ENCODE results near the gene TTC34.
"Not testable (repeated sequence)": the region's sequence is repeated elsewhere in the genome, so short reads cannot be mapped to it uniquely, and the experiment has no call there.

Gene TTC34

DNA sequence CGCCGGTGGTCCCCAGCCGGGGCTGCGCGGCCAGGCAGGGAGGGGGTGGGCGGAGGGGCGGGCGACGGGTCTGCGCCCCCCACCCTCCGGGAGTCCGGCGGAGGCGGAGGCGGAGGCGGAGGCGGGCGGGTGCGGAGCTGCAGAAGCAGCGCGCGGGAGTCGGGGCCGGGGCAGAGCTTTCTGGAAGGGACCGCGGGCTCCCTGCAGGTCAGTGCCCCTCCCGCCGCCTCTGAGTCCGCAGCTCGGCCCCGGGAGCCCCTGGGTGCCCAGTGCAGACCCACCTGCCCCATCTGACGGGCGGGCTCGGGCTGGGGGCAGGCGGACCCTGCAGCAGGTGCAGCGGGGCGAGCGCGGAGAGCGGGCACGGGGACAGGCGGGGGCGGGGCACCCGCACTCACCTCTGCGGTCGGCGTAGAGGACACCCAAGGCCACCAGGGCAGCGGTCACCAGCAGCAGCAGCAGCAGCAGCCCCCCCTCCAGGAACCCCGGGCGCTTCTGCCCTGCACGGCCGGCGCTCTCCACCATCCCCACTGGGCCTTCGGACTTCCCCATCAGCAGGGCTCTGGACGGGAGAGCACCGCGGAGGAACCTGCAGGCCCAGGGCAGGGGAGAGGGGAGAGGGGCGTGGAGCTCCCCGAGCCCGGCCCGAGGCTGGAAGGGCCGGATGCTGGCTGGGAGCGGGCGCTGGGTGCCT, 172.4 kb downstream of the TTC34 start:
- Histone ChIP-seq H3K79me2 (ENCODE audit: control insufficient read depth, insufficient read depth, low read length, unreplicated experiment) (no peaks in the 10 kb centered on the region), H3K4me3 (ENCODE audit: low read depth, low read length) (no peak overlapping the region), H3K36me3 (ENCODE audit: insufficient read depth, low read length) (no peaks in the 10 kb centered on the region), H3K4me1 (ENCODE audit: control insufficient read depth, insufficient read depth, low read length, unreplicated experiment) (no peaks in the 10 kb centered on the region), H2AFZ (ENCODE audit: low read length, unreplicated experiment) (no peak overlapping the region), H3K27ac (ENCODE audit: low read depth, low read length) (no peak overlapping the region), H3K27me3 (ENCODE audit: insufficient read depth, low read length) (peaks cover 60% of the 10 kb centered on the region)

DNA sequence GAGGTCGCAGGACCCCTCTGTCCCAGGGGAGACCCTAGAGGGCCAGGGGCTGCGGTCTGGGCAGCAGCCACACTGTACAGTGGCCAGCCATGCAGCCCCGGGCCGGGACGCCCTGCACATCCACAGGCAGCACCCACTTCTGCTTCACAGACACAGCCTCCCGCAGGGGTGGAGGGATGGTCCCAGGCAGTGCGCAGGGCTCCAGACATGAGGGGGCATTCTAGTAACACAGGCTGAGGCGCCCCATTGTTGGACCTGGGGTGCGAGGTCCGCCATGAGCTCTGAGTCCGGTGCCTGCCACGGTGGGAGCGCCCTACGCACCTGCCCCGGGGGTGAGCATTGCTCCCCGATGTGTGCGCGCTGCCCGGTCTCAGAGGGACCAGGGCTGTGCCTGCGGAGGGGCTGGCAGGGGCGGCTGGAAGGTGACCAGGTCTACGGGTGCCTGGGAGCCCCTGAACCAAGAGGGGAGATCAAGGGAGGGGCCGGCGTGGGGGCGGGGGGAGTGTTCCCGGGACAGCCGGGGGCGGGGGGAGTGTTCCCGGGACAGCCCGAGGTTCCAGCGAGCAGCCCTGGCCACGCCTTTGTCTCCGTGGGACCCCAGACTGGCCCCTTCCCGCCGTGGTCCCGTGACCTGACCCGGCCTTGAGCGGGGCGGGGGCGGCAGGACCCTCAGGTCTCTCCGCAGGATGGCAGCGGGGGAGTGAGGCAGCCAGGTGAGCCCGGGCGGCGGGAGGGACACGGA, 173.1 kb downstream of the TTC34 start:
- Histone ChIP-seq H3K36me3 (ENCODE audit: insufficient read depth, low read length) (no peaks in the 10 kb centered on the region), H3K79me2 (ENCODE audit: control insufficient read depth, insufficient read depth, low read length, unreplicated experiment) (no peaks in the 10 kb centered on the region), H3K27ac (ENCODE audit: low read depth, low read length) (no peak overlapping the region), H2AFZ (ENCODE audit: low read length, unreplicated experiment) (no peak overlapping the region), H3K4me3 (ENCODE audit: low read depth, low read length) (no peak overlapping the region), H3K27me3 (ENCODE audit: insufficient read depth, low read length) (peaks cover 64% of the 10 kb centered on the region), H3K4me1 (ENCODE audit: control insufficient read depth, insufficient read depth, low read length, unreplicated experiment) (no peaks in the 10 kb centered on the region)

DNA sequence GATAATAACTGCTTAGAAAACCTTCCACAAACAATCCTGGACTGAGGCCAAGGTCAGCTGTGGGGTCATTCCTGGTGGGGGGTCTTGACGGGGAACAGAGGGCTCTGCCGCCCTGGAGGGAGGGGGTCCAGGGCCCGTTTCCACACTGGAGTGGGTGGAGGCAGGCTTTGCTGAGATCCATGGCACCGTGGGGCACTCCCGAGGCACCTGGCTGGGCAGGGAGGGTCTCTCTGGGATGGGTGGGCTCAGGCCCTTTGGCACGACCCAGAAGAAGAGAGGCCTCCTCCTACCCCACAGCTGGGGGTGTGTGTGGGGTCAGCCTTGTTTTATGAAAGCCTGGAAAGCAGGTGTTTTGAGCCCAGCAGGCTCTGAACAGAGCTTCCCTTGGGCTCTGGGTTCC, 173.7 kb downstream of the TTC34 start:
- Histone ChIP-seq H3K27ac (ENCODE audit: low read depth, low read length) (no peak overlapping the region), H3K79me2 (ENCODE audit: control insufficient read depth, insufficient read depth, low read length, unreplicated experiment) (no peaks in the 10 kb centered on the region), H3K36me3 (ENCODE audit: insufficient read depth, low read length) (no peaks in the 10 kb centered on the region), H3K4me1 (ENCODE audit: control insufficient read depth, insufficient read depth, low read length, unreplicated experiment) (no peaks in the 10 kb centered on the region), H3K4me3 (ENCODE audit: low read depth, low read length) (no peak overlapping the region), H2AFZ (ENCODE audit: low read length, unreplicated experiment) (no peak overlapping the region), H3K27me3 (ENCODE audit: insufficient read depth, low read length) (peaks cover 62% of the 10 kb centered on the region)

DNA sequence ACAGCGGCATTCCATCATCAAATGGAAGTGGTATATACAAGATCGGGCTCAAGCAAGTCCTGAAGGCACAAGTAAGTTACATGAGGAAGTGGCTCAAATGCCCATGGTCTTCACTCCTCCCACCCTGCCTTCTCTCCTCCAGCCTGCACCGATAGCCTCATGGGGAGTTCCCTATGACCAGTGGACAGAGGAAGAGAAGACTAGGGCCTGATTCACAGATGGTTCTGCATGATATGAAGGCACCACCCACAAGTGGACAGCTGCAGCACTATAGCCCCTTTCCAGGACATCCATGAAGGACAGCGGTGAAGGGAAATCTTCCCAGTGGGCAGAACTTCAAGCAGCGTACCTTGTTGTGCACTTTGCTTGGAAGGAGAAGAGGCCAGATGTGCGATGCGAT, 175.7 kb downstream of the TTC34 start:
- H3K27ac ChIP-seq (ENCODE audit: low read depth, low read length); H3K4me3 ChIP-seq (ENCODE audit: low read depth, low read length); H3K36me3 ChIP-seq (ENCODE audit: insufficient read depth, low read length); H3K79me2 ChIP-seq (ENCODE audit: control insufficient read depth, insufficient read depth, low read length, unreplicated experiment); H3K4me1 ChIP-seq (ENCODE audit: control insufficient read depth, insufficient read depth, low read length, unreplicated experiment); H2AFZ ChIP-seq (ENCODE audit: low read length, unreplicated experiment): not testable (repeated sequence)
- H3K27me3 ChIP-seq (ENCODE audit: insufficient read depth, low read length) = peaks cover 79% of the 10 kb centered on the region

DNA sequence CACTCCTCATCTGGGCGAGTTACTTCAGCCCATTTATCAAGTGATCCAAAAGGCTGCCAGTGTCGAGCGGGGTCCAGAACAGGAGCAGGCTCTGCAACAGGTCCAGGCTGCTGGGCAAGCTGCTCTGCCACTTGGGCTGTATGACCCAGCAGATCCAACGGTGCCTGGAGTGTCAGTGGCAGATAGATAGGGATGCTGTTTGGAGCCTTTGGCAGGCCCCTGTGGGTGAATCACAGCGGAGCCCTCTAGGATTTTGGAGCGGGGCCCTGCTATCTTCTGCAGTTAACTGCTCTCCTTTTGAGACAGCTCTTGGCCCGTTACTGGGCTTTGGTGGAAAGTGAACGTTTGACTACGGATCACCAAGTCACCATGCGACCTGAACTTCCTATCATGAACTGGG, 176.2 kb downstream of the TTC34 start:
- H3K27me3 ChIP-seq (ENCODE audit: insufficient read depth, low read length) = peaks cover 84% of the 10 kb centered on the region
- no peak overlapping the region for H3K4me3 ChIP-seq (ENCODE audit: low read depth, low read length)
- H3K4me1 ChIP-seq (ENCODE audit: control insufficient read depth, insufficient read depth, low read length, unreplicated experiment) = no peaks in the 10 kb centered on the region
- H3K79me2 ChIP-seq (ENCODE audit: control insufficient read depth, insufficient read depth, low read length, unreplicated experiment) = no peaks in the 10 kb centered on the region
- no peak overlapping the region for H3K27ac ChIP-seq (ENCODE audit: low read depth, low read length)
- no peak overlapping the region for H2AFZ ChIP-seq (ENCODE audit: low read length, unreplicated experiment)
- H3K36me3 ChIP-seq (ENCODE audit: insufficient read depth, low read length) = no peaks in the 10 kb centered on the region

DNA sequence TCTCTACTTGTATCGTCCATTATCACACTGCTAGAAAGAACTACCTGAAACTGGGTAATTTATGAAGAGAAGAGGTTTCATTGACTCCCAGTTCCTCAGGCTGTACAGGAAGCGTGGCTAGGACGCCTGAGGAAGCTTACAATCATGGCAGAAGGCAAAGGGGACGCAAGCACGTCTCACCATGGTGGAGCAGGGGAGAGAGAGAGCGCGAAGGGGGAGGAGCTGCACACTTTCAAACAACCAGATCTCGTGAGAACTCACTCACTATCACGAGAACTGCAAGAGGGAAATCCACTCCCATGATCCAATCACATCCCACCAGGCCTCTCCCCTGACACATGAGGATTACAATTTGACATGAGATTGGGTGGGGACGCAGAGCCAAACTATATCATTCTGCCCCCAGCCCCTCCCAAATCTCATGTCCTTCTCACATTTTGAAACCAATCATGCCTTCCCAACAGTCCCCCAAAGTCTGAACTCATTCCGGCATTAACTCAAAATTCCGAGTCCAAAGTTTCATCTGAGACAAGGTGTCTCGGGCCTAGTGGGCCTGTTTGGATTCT, 176.7 kb downstream of the TTC34 start:
- Histone ChIP-seq H2AFZ (ENCODE audit: low read length, unreplicated experiment) (no peak overlapping the region), H3K27me3 (ENCODE audit: insufficient read depth, low read length) (peaks cover 86% of the 10 kb centered on the region), H3K79me2 (ENCODE audit: control insufficient read depth, insufficient read depth, low read length, unreplicated experiment) (no peaks in the 10 kb centered on the region), H3K4me1 (ENCODE audit: control insufficient read depth, insufficient read depth, low read length, unreplicated experiment) (no peaks in the 10 kb centered on the region), H3K36me3 (ENCODE audit: insufficient read depth, low read length) (no peaks in the 10 kb centered on the region), H3K4me3 (ENCODE audit: low read depth, low read length) (no peak overlapping the region), H3K27ac (ENCODE audit: low read depth, low read length) (no peak overlapping the region)

DNA sequence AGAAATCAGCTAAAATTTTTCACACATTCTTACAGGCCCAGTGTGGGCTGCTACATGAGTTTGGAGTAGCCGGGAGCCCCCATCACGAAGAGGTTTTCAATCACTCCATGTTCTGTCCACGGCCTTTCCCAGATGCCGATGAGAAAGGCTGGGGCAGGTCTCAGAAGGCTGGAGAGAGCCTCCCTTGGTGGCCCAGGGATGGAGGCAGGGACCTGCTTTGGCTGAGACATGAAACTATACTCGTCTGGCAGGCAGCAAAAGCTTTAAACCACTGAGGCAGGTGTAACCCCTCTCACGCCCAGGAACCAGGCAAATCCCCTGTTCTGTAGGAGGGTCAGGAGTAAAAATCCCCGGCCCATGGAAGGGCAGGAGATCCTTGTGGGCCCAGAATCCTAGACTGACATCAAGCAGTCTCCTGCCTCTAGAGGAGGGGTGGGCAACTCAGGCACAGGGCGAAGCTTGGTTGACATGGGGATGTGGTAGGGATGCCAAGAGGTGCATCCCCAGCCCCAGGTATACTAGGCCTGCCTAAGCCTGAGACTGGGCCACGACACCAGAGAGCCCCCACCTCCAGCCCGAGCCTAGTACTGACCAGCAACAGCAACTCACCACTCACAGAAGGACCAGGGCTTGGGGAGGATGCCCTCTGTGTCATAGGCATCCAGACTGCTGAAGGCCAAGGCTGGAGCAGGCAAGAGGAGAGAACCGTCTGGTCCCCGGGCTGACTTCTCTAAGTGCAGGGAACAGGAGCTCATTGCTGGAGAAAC, 177.7 kb downstream of the TTC34 start:
- Histone ChIP-seq H2AFZ (ENCODE audit: low read length, unreplicated experiment) (no peak overlapping the region), H3K27me3 (ENCODE audit: insufficient read depth, low read length) (peaks cover 84% of the 10 kb centered on the region), H3K27ac (ENCODE audit: low read depth, low read length) (no peak overlapping the region), H3K79me2 (ENCODE audit: control insufficient read depth, insufficient read depth, low read length, unreplicated experiment) (no peaks in the 10 kb centered on the region), H3K4me1 (ENCODE audit: control insufficient read depth, insufficient read depth, low read length, unreplicated experiment) (no peaks in the 10 kb centered on the region), H3K36me3 (ENCODE audit: insufficient read depth, low read length) (no peaks in the 10 kb centered on the region), H3K4me3 (ENCODE audit: low read depth, low read length) (no peak overlapping the region)

DNA sequence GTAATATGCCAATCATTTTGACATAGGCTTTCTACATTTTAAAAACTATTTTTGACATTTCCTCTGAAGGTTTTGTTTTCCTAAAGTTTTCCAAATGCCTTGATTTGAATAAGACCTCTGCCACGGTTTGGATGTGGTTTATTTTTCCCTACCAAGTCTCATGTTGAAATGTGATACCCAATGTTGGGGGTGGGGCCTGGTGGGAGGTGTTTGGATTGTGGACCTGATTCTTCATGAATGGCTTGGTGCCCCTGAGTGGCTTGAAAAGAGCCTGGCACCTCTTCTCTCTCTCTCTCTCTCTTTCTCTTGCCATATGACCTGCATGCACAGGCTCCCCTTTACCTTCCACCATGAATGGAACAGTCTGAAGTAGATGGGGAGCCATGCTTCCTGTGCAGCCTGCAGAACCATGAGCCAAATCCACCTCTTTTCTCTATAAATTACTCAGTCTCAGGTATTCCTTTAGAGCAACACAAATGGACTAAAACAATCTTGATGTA, 183.5 kb downstream of the TTC34 start:
- H3K36me3 ChIP-seq (ENCODE audit: insufficient read depth, low read length) = no peaks in the 10 kb centered on the region
- H3K4me1 ChIP-seq (ENCODE audit: control insufficient read depth, insufficient read depth, low read length, unreplicated experiment) = no peaks in the 10 kb centered on the region
- H2AFZ ChIP-seq (ENCODE audit: low read length, unreplicated experiment) = no peak overlapping the region
- no peak overlapping the region for H3K27ac ChIP-seq (ENCODE audit: low read depth, low read length)
- no peaks in the 10 kb centered on the region for H3K79me2 ChIP-seq (ENCODE audit: control insufficient read depth, insufficient read depth, low read length, unreplicated experiment)
- H3K27me3 ChIP-seq (ENCODE audit: insufficient read depth, low read length) = peaks cover 74% of the 10 kb centered on the region
- H3K4me3 ChIP-seq (ENCODE audit: low read depth, low read length) = no peak overlapping the region

DNA sequence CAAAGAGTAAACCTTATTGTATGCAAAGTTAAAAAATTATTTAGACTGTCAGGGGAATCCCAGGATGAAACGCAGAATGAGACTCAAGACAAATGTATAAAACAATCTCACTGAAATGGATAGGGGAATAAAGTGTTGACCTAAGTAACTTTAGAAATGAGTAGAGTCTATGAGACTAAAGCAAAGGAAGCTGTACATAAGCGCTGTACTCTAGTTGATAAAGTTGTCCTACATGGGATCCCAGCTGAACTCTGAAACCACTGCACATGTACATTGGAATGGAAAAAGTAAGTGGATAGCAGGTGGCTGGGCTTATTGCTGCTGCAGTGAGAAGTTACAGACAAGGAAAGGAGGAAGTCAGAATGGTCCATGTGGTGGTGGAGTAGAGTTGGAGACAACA, 187.3 kb downstream of the TTC34 start:
- Histone ChIP-seq H3K36me3 (ENCODE audit: insufficient read depth, low read length) (no peaks in the 10 kb centered on the region), H3K4me1 (ENCODE audit: control insufficient read depth, insufficient read depth, low read length, unreplicated experiment) (peaks cover 8% of the 10 kb centered on the region), H3K4me3 (ENCODE audit: low read depth, low read length) (no peak overlapping the region), H3K27me3 (ENCODE audit: insufficient read depth, low read length) (peaks cover 64% of the 10 kb centered on the region), H3K79me2 (ENCODE audit: control insufficient read depth, insufficient read depth, low read length, unreplicated experiment) (no peaks in the 10 kb centered on the region), H3K27ac (ENCODE audit: low read depth, low read length) (no peak overlapping the region), H2AFZ (ENCODE audit: low read length, unreplicated experiment) (no peak overlapping the region)

DNA sequence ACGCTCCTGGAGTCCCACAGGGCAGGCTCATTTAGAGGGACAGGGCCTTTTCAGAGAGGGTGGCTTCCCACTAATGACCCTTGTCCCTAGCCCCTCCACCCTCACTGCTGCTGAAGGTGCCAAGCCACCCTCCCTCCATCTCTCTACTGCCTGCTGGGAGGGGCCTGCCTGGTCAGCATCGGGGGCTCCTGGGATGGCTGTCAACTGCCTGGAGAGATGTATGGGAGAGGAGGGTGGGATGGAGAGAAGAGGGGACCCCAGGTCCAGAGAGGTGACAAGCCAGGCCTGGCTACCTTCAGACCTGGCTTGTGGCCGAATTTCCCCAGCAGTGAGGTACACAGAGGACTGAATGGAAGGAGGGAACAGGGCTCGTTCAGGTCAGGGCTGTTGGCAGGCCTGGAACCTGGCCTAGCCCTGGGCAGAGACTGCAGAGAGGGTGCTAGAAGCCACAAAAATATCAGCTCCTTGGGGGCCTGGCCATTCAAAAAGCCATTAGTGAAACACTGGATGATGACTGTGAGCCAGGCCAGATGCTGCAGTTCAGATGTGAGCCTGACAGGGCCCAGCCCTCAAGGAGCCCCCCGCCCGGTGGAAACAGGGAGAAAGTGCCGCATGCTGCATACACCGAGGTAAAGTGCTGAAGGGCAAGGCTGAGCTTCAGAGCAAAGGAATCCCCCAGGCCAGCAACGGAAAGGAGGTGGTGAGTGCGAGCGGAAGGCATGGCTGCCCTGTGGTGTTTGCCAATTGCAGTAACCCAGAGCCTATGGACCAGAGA, 188.7 kb downstream of the TTC34 start:
- Histone ChIP-seq H3K36me3 (ENCODE audit: insufficient read depth, low read length) (no peaks in the 10 kb centered on the region), H2AFZ (ENCODE audit: low read length, unreplicated experiment) (no peak overlapping the region), H3K4me3 (ENCODE audit: low read depth, low read length) (no peak overlapping the region), H3K27ac (ENCODE audit: low read depth, low read length) (no peak overlapping the region), H3K4me1 (ENCODE audit: control insufficient read depth, insufficient read depth, low read length, unreplicated experiment) (peaks cover 8% of the 10 kb centered on the region), H3K27me3 (ENCODE audit: insufficient read depth, low read length) (peaks cover 51% of the 10 kb centered on the region), H3K79me2 (ENCODE audit: control insufficient read depth, insufficient read depth, low read length, unreplicated experiment) (no peaks in the 10 kb centered on the region)

Data from ACC112 (cell line).